DMS153 treated with DMSO at 0.1 percent for 48 hours (cell line): ENCODE results near the gene SOBP.
A peak's percentile ranks its signal among the peaks of the same experiment; 100 is the strongest.
"Not testable (repeated sequence)": the region's sequence is repeated elsewhere in the genome, so short reads cannot be mapped to it uniquely, and the experiment has no call there.

ENCODE experiments used
- DNase-seq: peaks from one replicate; lab custom pipeline; 2025; ENCODE audit not compliant: unreplicated experiment; lab: John Stamatoyannopoulos, UW

Gene SOBP

GRCh38 chr6:107547451-107547840, 57.5 kb downstream of the SOBP start:
- peak; percentile 67 for DNase-seq

GRCh38 chr6:107550241-107550840, 60.4 kb downstream of the SOBP start:
- peak; percentile 55 for DNase-seq

- no peak for DNase-seq
Observed at GRCh38 chr6:107550906-107551305, 61.0 kb downstream of the SOBP start.

- DNase-seq, result not testable (repeated sequence)
Observed at GRCh38 chr6:107553121-107553520, 63.2 kb downstream of the SOBP start.

GRCh38 chr6:107554326-107554725, 64.4 kb downstream of the SOBP start:
- DNase-seq, result no peak

GRCh38 chr6:107554918-107555317, 65.0 kb downstream of the SOBP start:
- DNase-seq, result no peak

- no peak for DNase-seq
Observed at GRCh38 chr6:107555449-107555848, 65.5 kb downstream of the SOBP start.

- no peak for DNase-seq
Observed at GRCh38 chr6:107556082-107556481, 66.2 kb downstream of the SOBP start.

GRCh38 chr6:107557698-107558097, 67.8 kb downstream of the SOBP start:
- DNase-seq, result no peak

- DNase-seq, result no peak
Observed at GRCh38 chr6:107560657-107561056, 70.7 kb downstream of the SOBP start.

GRCh38 chr6:107561306-107561705, 71.4 kb downstream of the SOBP start:
- DNase-seq, result no peak

- no peak for DNase-seq
Observed at GRCh38 chr6:107563694-107564588, 74.0 kb downstream of the SOBP start.

GRCh38 chr6:107564589-107564951, 74.7 kb downstream of the SOBP start:
- DNase-seq, result no peak

- no peak for DNase-seq
Observed at GRCh38 chr6:107565165-107565723, 75.3 kb downstream of the SOBP start.

GRCh38 chr6:107567643-107568042, 77.7 kb downstream of the SOBP start:
- no peak for DNase-seq

GRCh38 chr6:107569473-107569872, 79.6 kb downstream of the SOBP start:
- DNase-seq, result no peak

GRCh38 chr6:107571354-107571753, 81.4 kb downstream of the SOBP start:
- no peak for DNase-seq

- DNase-seq, result no peak
Observed at GRCh38 chr6:107572886-107573285, 83.0 kb downstream of the SOBP start.

GRCh38 chr6:107574856-107575255, 84.9 kb downstream of the SOBP start:
- no peak for DNase-seq

GRCh38 chr6:107576852-107577251, 86.9 kb downstream of the SOBP start:
- DNase-seq, result no peak

GRCh38 chr6:107578642-107579341, 88.9 kb downstream of the SOBP start:
- no peak for DNase-seq
